ENCODE data around the gene TSKS. TPM values are rescaled to one million over a fixed set of nuclear protein-coding genes. Genes with fewer than 3 reads are reported as not detected.
A peak's percentile ranks its signal among the peaks of the same experiment; 100 is the strongest.

Gene TSKS
- total and polyA plus RNA-seq, 2 of the 13 experiments (the other 11 are each of a cell fraction or from before 2014, with no cell fraction given) = 0.03 TPM; not detected in 1

- peak; percentile 66; the same call in 1 of the 2 replicates for TF ChIP-seq TFDP1 (CRISPR knock-in tag; IDR thresholded peaks at IDR 0.05; ENCODE audit: borderline replicate concordance)
- no peak for TF ChIP-seq ZBTB49 (CRISPR knock-in tag; IDR thresholded peaks at IDR 0.05; ENCODE audit: borderline replicate concordance)
- TF ChIP-seq ZC3H4 (CRISPR knock-in tag; IDR thresholded peaks at IDR 0.05; ENCODE audit: borderline replicate concordance) = no peak
- TF ChIP-seq ZNF343 (CRISPR knock-in tag; IDR thresholded peaks at IDR 0.05) = 0 out of 2 replicates have a peak, but pooled peaks have one; percentile 31
- no peak for TF ChIP-seq ZNF740 (CRISPR knock-in tag; IDR thresholded peaks at IDR 0.05)
- TF ChIP-seq HNRNPK (IDR thresholded peaks at IDR 0.05; ENCODE audit: low read depth, low read length, poor library complexity, severe bottlenecking) = no peak
- no peak for TF ChIP-seq LCORL (IDR thresholded peaks at IDR 0.05)
- TF ChIP-seq LCORL (CRISPR knock-in tag; IDR thresholded peaks at IDR 0.05) = peak; percentile 36; the same call in 1 of the 2 replicates
- peak; percentile 43; the same call in 1 of the 2 replicates for TF ChIP-seq ARID5B (CRISPR knock-in tag; IDR thresholded peaks at IDR 0.05)
- TF ChIP-seq CCDC6 (CRISPR knock-in tag; IDR thresholded peaks at IDR 0.05) = no peak
- peak; percentile 44; the same call in 1 of the 2 replicates for TF ChIP-seq PHF21A (CRISPR knock-in tag; IDR thresholded peaks at IDR 0.05)
- 0 out of 2 replicates have a peak, but pooled peaks have one; percentile 54 for TF ChIP-seq ZNF598 (CRISPR knock-in tag; IDR thresholded peaks at IDR 0.05; ENCODE audit: borderline replicate concordance)
- 0 out of 2 replicates have a peak, but pooled peaks have one; percentile 33 for TF ChIP-seq ZNF138 (CRISPR knock-in tag; IDR thresholded peaks at IDR 0.05; ENCODE audit: low read depth)
- TF ChIP-seq MTA3 (CRISPR knock-in tag; IDR thresholded peaks at IDR 0.05) = no peak
- peak; percentile 20; the same call in 1 of the 2 replicates for TF ChIP-seq FOXA3 (CRISPR knock-in tag; IDR thresholded peaks at IDR 0.05)
- peak; percentile 40; the same call in 1 of the 2 replicates for TF ChIP-seq FOXP4 (CRISPR knock-in tag; IDR thresholded peaks at IDR 0.05)
- TF ChIP-seq TP53 (CRISPR knock-in tag; conservative IDR thresholded peaks at IDR 0.05) = no peak
- TF ChIP-seq ZNF709 (CRISPR knock-in tag; IDR thresholded peaks at IDR 0.05) = peak; percentile 79; the same call in 1 of the 2 replicates
- 0 out of 2 replicates have a peak, but pooled peaks have one; percentile 13 for TF ChIP-seq ZMYM4 (CRISPR knock-in tag; IDR thresholded peaks at IDR 0.05)
- peak; percentile 84 for TF ChIP-seq SAP130 (CRISPR knock-in tag; IDR thresholded peaks at IDR 0.05; ENCODE audit: low read depth)
These were observed 8.6 kb upstream of the TSKS start (continued) for GRCh38 chr19:49771674-49772139.
